NCI-H2171 treated with DMSO at 0.1 percent for 48 hours (cell line): ENCODE data around the gene KIF5C.

Source experiments
- DNase-seq: peaks from one replicate; lab custom pipeline; 2025; lab: John Stamatoyannopoulos, UW

The KIF5C gene

DNA sequence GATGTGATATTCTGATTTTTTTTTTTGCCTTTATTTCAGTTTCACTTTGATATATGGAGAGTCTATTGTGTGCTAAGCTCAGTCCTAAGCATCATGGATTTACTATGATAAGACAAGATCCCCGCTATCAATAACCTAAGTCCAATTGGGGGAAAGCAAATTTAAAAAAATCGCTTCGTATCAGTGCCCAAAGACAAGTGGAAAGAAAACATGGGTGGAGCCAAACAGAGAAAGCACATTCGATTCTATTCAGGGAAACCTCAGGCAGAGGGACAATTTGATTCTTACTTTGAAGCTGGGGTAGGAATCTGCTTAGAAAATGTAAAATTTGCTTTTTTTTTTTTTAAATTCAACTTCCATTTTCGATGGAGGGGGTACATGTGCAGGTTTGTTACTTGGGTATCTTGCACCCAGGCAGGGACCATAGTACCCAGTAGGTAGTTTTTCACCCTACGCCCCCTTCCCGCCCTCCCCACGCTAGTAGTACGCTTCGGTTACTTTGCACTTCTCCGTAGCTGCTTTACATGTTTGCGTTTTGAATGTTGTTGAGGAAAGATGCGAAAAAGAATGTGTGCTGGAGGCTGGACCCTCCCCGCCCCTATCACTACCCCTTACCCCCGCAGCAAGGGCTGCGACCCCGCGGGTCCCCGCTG lies 12.4 kb downstream of the KIF5C start:
- peak; percentile 57 for DNase-seq

- DNase-seq = peak; percentile 60
Observed at GRCh38 chr2:148888003-148888501, 13.0 kb downstream of the KIF5C start.

DNA sequence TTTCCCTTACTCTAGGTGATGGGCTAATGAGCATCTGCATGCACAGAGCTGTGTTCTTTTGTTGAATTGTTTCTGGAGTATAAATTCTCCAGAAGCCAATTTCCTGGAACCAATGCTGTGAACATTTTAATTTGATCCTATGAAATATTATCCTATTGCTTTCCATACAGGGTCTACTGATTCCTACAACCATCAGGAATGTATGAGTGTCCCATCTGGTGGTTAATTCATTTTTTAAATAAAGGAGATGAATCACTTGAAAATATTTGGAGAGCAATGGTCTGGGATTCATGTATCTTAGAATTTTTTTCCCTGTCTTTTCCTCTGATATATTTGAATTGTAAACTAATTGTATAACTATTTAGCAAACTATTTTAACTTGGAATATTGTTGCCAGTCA lies 14.0 kb downstream of the KIF5C start:
- peak; percentile 34 for DNase-seq

DNA sequence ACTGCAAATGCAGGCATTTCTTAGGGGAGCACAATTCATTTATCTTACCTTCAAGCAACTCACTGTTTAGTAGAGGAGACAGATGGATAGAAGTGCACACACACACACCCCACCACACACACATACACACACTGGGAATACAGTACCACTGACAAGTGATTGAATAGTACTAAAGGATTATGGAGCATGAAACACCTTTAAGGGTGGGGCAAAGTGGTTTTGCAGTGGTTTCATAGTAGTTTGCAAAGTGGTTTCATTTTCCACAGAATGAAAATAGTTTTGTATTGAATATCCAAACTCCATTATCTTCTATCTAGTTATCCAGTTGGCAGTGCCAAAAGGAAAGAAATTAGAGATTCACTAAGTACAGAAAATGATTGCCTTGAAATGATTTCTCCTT lies 18.9 kb downstream of the KIF5C start:
- DNase-seq = no peak

DNA sequence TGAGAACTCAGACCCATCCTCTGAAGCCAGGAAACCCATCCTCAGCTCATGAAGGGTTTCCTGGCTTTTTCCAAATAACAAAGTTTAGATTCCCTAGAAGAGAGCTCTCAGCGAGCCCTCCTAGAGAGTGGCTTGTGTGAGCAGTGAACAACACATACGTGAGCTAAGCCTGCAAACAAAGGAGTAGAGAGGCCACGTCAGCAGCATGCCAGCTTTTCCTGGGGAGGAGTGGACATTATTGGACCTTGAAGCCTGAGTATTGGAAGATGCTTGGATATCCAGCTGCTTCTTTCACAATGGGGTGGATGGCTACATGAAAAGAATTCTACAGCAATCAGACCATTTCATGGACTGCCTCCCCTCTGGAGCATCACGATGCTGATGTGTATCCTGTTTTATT lies 21.1 kb downstream of the KIF5C start:
- DNase-seq = no peak

DNA sequence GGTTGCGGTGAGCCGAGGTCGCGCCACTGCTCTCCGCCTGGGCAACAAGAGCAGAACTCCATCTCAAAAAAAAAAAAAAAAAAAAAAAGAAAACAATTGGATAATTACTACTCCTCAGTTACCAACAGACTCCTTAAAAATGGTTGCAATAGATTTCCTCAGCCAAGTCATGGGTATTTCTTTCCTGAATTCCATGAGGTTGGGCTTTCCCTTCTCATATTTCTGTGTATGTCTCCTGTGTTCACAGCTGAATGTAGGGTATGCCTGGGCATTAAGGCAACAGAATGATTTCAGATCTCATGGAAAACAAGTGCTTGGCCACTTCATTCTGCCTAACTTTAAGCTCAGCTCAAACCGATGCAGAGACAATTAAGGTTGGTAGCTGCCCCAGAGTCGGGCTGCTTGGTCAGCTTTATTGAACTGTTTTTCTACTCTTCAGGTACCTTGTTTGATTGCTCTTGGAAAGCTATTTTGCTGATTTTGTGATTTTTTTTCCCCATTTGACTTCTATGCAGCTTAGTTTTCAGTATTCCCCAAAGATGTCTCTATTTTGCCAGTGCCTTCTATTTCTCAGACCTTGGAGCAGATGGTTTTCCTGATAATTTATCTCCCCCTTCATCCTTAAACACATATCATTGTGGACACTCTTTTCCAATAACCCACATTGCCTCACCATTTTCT lies 24.8 kb downstream of the KIF5C start:
- peak; percentile 44 for DNase-seq

- DNase-seq = no peak
Observed at GRCh38 chr2:148900350-148900837, 25.4 kb downstream of the KIF5C start.

DNA sequence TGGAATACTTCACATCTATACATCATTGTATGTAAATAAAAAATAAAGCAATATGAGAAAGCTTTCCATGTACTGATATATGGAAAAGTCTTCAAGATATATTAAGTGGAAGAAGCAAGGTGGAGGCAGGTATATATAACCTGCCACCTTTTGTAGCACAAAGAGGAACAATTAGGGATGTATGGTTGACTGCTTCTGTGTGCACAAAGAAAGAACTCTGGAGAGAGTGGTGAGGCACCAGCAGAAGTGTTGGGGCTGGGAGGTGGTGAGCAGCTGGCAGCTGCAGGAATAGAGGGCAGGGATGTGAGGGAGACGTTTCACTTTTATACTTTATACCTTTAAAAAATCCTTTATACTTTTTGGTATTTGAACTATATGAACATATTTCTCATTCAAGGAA lies 26.1 kb downstream of the KIF5C start:
- DNase-seq = peak; percentile 78

DNA sequence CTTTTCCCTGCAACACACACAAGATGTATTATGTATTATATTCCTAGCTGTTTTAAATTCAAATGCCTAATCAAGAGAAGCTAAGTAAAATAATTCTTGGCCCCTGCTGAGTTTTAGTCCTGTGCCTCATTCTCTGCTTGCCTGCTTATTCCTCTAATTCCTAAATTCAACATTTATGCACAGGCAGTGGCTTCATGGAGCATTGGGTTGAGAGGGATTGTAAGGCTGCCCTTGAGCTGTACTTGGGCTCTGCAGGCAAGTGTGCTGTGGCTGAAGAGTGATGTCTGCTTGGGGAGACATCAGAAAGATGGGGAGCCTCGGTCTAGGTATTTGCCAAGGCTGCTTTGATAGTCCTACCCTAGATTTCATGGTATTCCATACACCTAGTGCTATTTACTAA lies 27.8 kb downstream of the KIF5C start:
- no peak for DNase-seq

DNA sequence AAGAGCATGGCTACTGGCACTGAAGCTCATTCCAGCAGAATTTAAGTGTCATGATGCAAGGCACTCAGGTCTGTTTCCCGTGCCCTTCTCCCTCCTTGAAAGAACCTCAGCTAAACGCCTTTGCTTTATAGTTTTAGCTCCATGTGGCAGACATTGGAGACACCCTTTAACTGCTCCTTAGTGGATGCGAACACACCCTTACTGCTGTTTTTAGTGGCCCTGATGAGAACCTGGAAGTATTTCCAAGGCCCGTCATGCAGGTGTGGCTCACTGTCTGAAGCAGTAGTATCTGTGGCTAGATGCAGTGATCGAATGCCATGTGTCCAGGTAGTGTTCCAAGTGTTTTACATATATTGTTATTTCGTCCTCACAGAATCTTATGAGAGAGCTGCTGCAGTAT lies 28.3 kb downstream of the KIF5C start:
- no peak for DNase-seq

DNA sequence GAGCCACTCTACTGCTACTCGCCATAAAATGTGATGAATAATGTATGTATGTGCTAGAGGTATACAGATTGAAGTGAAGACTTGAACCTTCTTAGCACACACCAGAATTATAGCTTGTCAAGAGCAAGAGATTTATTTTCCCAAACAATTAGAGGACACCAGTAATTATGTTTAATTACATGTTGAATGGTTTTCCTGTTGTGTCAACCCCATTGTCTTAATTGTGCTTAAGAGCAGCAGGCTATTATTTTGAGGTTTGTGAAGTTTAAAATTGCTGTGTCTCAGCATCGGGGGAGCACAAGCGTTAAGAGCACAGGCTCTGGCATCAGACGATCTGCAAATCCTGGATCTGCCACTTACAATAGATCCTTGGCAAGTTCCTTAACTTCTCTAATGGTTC lies 29.0 kb downstream of the KIF5C start:
- no peak for DNase-seq

- no peak for DNase-seq
Observed at GRCh38 chr2:148906124-148906523, 31.1 kb downstream of the KIF5C start.

GRCh38 chr2:148907085-148907785 lies 32.2 kb downstream of the KIF5C start:
- no peak for DNase-seq

GRCh38 chr2:148909114-148909513 lies 34.1 kb downstream of the KIF5C start:
- no peak for DNase-seq

- no peak for DNase-seq
Observed at GRCh38 chr2:148913061-148913460, 38.0 kb downstream of the KIF5C start.

DNA sequence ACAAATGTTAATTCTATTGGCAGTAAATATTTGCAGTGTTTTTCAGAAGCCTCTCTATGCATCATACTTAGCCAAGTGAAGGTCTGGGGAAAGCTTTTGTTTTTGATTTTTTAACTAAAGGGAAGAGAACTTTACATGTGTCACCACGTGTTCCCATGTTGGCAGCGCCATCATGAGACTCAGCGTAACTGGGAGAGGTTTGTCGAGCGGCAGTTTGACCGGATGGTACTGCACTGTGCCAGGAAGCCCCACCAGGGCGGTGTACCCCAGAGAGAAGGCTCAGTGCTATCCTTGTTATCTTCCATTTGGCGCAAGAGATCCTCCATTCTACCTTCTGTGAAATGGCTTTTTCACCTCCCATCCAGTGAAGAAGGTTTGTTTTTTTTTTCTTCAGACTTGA lies 38.5 kb downstream of the KIF5C start:
- DNase-seq = no peak

- DNase-seq = no peak
Observed at GRCh38 chr2:148914463-148914862, 39.4 kb downstream of the KIF5C start.

DNA sequence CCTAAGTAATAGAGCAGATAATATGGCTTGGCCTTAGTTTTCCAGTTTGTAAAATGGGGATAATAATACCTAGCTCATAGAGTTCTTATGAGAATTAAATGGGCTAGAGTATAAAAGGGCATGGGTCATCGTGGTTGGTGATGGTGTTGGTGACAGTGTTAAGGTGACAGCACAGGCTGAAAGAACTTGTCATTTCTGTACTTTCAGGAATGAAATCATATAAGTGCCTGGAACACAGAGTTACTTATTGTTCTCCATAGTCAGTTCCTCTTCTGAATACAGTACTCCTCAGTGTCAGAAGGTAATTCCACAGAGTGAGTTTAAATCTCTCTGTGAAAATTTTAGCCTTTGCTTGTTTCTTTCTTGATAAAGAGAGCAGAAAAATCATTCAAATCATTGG lies 42.4 kb downstream of the KIF5C start:
- DNase-seq = no peak

GRCh38 chr2:148918554-148918953 lies 43.5 kb downstream of the KIF5C start:
- no peak for DNase-seq

DNA sequence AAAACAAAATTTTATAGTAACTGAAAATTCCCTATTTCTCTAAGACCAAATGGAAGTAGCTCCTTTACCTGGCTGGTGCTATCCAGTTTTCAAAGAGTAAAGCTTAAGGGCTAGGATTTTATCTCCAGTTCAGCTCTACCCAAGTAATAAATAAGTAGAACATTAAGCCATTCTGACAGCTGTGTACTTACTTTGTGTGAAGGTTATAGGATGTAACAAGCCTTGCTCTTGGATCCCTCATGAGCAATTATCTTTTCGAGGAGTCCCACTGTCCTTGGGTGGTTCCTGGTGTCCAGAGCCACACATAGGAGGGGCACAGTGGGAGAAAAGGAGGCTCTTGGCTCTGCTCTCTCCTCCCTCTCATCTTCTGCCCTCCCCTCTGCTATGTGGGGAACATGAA lies 45.5 kb downstream of the KIF5C start:
- no peak for DNase-seq

- no peak for DNase-seq
Observed at GRCh38 chr2:148922062-148922461, 47.0 kb downstream of the KIF5C start.

GRCh38 chr2:148922776-148923475 lies 47.9 kb downstream of the KIF5C start:
- DNase-seq = peak; percentile 92
